ENCODE data around the gene DSCAML1.

DSCAML1 gene

DNA sequence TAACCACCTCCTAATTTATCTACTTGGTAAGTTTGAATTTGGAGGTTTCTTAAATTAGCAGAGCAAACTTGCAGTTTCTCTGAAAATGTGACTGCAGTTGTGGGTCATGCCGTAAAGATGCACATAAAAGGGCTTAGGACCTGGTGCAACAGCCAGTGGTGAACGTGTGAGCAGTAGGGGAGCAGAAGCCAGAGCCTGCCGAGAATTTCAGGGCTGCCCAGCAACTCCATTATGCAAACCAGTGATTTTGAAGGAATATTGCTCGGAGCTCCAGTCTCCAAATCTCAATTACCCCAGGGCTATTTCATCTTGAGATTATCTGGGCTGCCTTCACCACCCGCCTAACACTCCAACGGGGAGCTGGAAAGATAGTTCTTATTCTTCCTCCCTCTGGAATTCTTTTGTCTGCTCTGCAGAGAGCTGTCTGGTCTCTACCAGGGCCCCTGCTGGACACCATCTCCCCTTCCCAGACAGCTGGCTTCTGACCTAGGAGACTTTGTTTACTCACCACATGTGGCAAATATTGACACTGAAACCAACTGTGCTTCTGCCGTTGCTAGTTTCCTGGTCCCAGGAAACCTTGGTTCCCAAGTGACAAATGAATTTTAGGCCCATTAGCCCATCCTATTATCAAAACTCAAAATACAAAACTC, 93.9 kb downstream of the DSCAML1 start:
- no peak for DNase-seq (ENCODE audit: extremely low read depth in 1 of 2, low read depth in 1 of 2)

DNA sequence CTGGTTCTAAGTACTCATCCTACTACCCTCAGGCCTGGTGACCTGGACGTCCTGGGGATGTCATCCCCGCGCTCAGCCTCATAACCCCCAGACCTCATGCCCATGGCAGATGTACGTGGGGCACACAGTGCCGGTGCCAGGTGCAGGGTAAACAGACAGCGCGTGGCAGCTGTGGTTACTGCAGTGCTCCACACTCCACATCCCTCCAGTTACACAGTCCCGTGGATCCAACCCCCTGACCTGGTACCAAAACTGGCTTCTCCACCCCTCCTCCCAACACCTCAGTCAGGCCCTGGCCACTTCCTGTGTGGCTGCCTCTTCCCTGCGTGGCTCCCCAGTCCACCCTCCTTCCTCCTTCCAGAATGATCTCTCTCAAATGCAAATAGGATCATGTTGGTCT, 95.2 kb downstream of the DSCAML1 start:
- DNase-seq (ENCODE audit: extremely low read depth in 1 of 2, low read depth in 1 of 2): no peak

DNA sequence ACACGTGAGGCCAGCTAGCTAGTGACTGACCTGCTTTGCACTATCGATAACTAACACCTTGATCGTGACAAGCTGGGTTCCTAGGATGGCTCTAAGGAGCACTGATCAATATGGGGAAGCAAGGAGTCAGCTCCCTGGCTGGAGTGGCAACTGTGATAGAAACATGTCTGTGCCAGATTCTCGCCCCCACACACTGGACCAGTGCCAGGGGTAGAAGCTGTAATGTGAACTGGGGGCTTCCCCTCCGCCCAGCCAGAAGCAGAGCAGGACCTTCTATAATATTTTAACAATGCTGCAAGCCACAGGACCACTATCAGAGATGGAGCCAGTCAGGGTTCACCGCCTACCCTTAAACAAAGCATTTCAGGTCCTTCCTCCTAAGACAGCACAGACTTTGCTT, 96.5 kb downstream of the DSCAML1 start:
- no peak for DNase-seq (ENCODE audit: extremely low read depth in 1 of 2, low read depth in 1 of 2)

DNA sequence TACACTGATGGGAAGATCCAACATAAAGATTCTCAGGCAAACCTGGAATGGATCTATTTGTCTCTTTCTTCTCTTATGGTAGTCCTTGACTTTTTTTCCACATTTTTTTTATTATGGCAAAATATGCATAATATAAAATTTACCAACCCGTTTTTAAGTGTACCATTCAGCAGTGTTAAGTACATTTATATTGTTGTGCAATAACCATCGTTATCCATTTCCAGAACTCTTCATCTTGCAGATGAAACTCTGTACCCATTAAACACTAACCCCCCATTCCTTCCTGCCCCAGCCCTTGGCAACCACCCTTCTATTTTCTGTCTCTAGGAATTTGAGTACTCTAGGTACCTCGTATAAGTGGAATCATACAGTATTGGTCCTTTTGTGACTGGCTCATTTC, 99.7 kb downstream of the DSCAML1 start:
- no peak for DNase-seq (ENCODE audit: extremely low read depth in 1 of 2, low read depth in 1 of 2)

DNA sequence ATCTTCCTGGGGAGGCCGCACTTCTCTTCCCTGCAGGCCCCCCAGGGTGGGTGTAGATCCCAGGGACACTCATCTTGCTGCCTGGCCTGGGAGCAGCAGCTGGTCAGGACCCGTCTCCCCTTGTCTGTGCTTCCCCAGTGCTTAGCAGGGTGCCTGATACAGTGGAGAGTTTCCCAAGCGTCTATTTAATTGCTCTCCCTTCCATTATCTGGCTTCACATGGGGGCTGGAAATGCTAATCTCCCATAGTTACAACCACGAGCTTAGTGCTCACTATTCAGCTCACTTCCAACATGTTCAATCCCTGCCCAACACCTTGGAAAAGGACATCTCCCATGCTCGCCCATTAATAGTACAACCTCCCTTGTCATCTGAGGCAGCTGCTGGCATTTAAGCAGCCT, 100.5 kb downstream of the DSCAML1 start:
- DNase-seq (ENCODE audit: extremely low read depth in 1 of 2, low read depth in 1 of 2): no peak

DNA sequence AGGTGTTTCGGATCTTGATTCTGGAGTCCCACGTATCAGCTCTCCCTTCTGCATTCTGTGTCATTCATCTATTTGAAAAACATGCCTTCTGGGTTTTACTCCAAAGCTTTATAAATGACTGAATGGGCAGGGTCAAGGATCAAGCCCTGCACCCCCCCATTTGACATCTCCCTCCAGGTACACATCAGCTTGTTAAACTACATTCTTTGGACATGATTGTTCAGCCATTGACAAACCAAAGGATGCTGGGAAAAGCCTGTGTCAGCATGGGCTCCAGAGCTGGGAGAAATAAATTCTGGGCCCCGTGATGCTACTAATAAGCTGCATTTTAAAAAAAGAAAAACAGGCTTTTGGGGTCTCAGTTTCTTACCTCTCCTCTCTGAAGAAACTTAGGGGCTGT, 103.7 kb downstream of the DSCAML1 start:
- no peak for DNase-seq (ENCODE audit: extremely low read depth in 1 of 2, low read depth in 1 of 2)

DNA sequence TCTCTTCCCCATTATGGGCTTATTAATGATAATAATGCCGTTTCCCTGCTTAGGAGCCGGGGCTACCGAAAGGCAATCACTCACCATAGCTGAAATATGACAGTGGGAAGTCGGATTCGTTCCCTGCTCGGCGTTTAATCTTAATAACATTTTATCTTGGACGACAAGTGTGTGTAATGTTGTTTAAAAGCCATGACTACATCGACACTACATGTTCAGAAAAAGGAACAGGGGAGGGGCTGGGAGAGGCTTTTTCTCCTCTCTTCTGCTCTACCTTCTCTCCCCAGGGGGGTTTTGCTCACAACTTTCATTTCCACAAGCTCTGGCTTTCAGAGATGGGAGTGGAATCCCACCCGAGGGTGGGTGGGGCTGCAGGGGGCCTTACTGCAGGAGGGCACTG, 105.5 kb downstream of the DSCAML1 start:
- no peak for DNase-seq (ENCODE audit: extremely low read depth in 1 of 2, low read depth in 1 of 2)

DNA sequence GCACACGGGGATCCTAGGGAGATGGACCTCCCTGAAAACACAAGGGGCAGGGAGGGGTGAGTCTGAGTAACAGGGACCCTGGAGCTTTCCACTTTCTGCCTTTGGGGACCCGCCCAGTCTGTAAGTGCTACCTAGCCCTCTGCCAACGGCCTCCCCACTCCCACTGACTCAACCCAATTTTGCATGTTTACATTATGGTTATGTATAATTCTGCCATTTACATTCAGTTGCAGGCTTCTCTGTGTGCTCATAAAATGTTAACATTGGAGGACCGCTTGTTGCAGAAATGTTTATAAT, 105.8 kb downstream of the DSCAML1 start:
- DNase-seq (ENCODE audit: extremely low read depth in 1 of 2, low read depth in 1 of 2): no peak

DNA sequence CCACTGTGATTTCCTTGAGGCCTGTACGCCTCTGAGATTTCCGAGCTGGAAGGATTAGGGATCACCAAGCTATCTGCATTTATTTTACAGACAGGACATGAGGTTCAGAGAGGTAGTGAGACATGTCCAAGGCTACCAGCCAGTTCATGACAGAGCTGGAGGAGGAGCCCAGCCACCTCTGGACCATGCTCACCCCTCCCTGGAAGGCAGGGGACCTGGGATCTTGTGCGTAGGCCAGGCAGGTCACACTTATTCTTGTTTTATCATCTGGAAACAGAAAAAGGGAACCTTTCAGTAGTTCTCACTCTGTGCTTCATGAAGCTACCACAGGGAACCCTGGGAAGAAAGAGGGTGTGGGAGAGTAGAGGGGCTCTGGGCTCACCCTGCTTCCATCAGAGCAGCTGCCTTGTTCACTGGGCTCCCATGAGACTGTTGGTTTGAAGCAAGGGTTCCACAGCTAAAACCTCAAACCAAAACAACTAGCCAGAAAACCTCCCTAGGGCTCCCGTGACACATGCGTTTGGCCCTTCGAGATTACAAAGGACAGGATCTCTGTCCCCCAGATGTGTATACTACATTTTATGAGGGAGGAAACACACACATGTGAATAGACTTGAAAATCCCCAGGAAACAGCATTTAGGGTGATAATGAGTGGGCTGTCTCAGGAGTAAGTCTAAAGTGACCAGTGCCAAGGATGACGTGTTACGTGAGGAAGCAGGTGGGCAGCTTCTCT, 106.4 kb downstream of the DSCAML1 start:
- no peak for DNase-seq (ENCODE audit: extremely low read depth in 1 of 2, low read depth in 1 of 2)

DNA sequence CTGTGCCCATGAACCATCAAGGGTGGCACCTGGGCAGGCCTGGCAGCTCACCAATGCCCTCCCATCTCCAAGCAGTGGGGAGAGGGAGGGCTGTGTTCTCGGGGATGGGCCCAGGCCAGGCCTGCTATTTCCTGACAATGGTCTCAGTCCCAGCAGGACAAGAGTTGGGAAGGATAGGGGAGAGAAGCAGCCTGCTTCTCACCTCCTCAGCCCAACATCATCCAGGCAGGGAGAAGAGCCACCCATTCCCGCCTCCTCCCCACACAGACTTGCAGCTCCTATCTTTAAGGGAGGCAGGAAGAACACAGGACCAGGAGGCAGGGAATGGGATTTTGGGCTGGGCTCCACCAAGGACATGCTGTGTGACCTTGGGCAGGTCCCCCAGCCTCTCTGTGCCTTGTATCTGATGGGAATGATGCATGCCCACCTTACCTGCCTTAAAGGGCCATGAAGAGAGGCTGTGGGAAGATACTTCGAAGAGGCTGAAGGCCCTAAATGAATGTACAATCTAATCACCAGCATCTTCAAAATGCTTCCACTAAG, 108.7 kb downstream of the DSCAML1 start:
- DNase-seq (ENCODE audit: extremely low read depth in 1 of 2, low read depth in 1 of 2): no peak

DNA sequence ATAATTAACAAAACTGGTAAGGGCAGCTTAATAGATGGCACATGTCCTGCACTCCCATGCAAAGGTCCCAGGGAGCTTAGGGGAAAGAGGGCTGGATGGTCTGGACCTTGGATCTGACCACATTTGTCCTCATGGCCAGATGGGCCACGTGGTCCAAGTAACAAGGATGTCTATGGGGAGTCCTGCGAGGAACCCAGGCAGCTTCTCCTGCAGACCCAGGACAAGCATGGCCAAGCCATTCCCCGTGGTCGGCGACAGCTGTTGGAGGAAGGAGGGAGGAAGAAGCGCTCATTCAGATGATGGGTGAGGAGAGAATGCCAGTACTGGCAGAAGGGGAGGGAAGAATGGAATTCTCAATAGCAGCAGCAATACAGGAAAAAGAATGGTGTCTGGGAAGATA, 109.2 kb downstream of the DSCAML1 start:
- DNase-seq (ENCODE audit: extremely low read depth in 1 of 2, low read depth in 1 of 2): no peak

DNA sequence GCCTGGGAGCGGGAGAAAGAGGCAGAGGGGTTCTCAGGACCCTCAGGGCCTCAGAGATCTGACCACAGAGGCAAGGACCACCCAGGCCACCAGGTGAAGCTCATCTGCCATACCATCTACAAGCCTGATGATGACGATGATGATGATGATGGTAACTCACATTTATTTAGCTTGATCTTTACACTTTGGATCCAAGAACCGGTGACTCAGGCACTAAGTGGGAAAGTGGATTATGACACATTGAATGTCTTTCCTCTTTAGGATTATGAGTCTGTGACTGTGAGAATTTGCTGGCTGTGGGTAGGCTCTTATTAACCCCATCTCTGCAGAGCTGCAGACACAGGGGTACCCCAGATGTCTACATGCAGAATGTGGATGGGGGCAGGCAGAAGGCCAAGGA, 110.3 kb downstream of the DSCAML1 start:
- DNase-seq (ENCODE audit: extremely low read depth in 1 of 2, low read depth in 1 of 2): no peak

DNA sequence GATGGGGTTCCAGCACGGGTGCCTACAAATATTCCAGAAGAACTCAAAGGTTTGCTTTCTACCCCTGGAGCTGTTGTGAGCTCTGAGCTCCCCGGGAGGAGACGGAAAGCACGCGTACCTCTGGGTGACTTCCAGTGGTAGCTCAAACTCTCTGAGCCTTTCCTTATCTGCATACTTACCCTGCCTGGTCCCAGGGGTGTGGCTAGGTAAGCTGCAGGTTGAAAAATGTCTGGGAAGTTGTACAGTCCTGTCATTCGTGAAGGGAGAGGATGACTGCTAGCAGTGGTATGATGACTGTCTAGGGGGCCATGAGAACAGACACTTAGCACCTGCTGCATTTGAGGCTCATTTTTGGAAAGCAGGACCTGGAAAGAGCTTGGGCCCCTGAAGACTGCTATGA, 111.5 kb downstream of the DSCAML1 start:
- no peak for DNase-seq (ENCODE audit: extremely low read depth in 1 of 2, low read depth in 1 of 2)

DNA sequence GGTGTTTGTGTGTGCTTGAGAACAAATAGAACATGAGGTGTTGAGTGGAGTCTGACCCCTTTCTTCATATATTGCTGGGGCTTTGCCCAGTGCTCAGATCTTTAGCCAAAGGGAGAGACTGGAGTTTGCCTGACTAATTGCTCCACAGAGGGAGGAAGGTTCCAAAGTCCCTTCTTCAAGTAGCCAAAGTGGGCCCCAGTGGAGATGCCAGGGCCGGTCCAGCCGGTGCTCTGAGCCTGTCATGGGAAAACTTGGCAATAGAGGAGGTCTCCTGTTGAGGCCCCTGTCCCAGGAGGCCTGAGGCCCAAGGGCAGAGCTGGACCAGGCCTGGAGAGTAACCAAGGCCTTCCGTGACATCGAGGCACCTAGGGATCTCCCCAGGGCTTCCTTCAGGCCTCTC, 112.3 kb downstream of the DSCAML1 start:
- DNase-seq (ENCODE audit: extremely low read depth in 1 of 2, low read depth in 1 of 2): no peak

DNA sequence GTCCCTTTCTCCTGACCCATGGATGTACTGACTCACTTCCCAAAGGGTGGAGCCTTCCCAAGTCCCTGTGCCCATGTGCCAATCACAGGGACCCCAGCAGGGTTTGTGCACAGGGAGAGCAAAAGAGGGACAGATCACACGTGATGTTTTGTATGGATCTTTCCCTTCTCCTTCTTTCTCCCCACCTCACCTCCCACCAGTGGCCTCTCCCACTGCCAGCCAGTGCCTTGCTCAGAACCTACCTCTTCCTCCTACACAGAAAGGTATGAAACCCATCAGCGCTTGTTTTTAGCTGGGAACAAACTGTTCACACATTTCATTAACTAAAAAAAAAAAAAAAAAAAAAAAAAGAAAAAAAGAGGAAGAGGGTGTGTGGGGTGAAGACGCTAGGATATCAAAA, 112.9 kb downstream of the DSCAML1 start:
- DNase-seq (ENCODE audit: extremely low read depth in 1 of 2, low read depth in 1 of 2): no peak

DNA sequence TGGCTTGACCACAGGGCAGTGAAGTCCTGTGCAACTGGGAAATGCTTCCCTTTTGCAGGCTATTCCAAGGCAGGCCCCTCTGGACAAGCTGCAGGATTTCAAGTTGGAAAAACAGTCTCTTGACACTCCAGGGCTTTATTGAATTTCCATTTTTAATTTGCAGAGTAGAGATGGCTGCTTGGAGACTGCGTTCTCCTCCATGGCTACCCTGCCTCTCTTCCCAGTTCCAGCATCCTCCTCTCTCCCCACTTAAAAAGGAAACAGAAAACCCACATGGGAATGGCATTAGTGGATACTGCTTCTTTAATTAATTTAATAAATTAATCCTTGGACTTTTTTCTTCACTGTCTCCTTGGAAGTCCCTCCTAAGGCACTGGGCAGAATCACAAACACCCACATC, 115.6 kb downstream of the DSCAML1 start:
- DNase-seq (ENCODE audit: extremely low read depth in 1 of 2, low read depth in 1 of 2): no peak

DNA sequence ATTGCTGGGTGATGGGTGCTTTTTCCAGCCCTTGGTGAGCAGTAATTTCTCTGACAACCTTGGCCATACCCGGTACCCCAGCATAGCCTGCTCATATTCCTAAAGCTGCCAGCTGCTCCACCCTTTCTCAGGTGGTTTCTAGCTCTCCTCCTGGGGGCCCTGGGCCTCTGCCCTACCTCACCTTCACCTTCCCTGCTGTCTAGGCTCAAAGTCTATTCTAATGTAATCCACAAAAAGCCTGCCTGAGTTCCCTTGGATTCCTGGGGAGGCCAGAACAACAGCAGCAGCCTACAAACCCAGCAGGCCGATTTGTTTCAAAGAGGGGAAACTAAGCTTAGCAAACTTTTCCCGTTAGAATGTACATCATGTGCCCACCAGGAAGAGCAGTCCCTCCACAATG, 117.6 kb downstream of the DSCAML1 start:
- no peak for DNase-seq (ENCODE audit: extremely low read depth in 1 of 2, low read depth in 1 of 2)

DNA sequence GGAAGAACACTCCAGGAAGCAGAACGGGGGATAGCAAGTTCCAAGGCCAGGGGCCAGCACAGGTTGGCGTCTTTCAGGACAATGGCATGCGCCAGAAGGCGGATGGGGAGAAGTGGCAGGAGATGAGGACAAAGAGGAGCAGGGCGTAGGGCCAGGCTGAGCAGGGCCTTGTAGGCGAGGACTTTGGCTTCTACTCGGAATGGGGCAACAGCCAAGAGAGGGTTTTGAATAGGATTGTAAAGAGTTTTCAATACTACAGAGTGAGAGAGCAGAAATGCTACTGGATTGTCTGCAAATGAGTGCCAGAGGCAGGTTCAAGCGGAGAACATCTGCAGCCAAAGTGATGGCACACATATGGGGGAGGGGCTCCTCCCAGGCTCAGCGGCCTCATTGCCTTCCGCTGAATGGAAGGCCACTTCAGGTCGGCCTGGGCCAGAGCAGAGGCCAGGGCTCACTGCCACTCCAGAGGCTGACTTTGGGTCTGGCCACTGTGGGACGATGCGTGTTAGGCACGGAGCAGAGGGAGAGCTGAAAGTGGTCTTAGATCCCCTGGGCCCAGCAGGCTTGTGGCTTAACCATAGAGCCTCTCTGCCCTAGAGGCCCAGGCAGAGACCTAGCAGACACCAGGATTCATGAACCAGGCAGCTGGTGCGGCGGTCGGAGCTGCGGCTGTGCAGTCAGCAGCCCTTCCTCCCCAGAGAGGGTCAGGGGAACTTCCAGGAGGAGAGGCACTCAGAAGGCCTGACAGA, 118.2 kb downstream of the DSCAML1 start:
- no peak for DNase-seq (ENCODE audit: extremely low read depth in 1 of 2, low read depth in 1 of 2)

DNA sequence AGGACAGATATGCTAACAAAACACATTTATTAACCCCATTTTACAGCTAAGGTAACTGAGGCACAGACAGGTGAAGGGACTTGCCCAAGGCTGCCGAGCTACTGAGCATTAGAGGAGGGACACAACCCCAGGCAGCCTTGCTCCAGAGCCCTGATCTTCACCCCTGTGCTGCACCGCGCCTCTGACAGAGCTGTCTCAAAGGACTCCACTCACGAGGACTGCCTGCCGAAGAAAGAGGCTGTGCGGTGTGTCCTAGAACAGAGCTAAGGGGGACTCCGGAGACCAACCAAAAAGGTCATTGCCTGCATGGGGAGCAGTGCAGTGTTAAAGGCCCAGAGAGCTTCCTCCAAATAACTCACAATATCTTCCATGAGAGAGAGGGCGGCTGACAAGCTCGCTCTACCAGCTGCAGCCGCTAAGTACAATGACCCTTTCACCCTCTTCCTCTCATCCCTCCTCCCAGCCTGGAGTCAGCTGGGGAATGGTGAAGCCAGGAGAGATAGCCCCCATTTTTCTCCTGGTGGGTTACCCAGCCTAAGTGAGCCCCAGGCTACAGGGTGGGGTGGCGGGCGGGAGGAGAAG, 119.2 kb downstream of the DSCAML1 start:
- no peak for DNase-seq (ENCODE audit: extremely low read depth in 1 of 2, low read depth in 1 of 2)

DNA sequence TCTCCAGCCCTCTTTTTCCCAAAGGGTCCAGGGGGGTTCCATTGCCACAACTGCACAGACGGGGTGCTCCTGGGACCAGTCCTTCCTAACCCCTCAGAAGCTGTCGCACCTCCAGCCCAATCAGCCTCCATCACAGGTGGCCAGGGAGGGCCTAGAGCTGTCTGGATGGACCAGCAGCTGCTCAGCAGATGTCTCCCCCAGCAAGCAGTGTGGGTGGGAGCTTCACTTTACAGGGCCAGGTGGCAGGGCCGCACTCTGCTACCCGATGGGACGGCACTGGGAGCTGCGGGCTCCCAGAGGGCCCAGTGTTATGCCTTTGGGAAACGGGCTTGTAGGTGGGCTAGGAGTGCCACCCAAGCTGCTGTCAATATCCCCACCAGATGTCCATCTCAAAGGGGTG, 120.5 kb downstream of the DSCAML1 start:
- no peak for DNase-seq (ENCODE audit: extremely low read depth in 1 of 2, low read depth in 1 of 2)

DNA sequence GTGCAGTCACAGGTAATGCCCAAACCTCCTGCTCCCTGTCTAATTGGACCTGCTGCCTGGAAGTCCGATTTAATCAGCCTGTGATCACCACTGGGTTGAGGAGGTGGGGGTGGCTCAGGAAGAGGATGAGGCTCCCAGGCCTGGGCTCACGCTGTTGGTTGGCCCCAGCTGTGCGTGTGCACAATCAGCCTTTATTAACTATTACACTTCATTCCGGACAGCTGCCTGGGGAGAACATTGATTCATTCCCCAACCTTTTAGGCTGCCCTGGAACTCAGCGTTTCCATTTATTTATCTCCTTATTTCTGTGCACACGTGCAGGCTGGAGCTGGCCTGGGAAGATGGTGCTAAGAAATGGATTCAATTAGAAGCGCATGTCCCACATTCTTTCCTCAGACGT, 123.4 kb downstream of the DSCAML1 start:
- no peak for DNase-seq (ENCODE audit: extremely low read depth in 1 of 2, low read depth in 1 of 2)

DNA sequence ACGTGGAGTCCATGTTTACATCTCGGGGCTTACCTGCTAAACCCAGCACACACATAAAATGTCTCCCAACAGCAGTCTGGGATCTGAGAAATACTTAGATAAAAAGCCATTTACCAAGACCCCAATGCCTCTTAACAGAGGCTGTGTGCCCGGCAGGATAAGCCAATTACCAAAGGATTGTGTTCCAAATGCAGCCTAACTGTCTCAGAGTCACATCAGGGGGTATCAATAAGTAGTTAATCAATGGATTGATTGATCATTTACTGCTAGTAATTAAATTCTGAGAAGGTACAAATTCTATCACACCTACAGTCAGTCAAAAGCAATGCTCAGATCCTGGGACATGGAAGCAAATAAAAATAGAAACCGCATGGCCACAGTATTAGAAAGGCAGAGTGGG, 125.6 kb downstream of the DSCAML1 start:
- no peak for DNase-seq (ENCODE audit: extremely low read depth in 1 of 2, low read depth in 1 of 2)
